GM10266 (cell line): Measurements from ENCODE around the gene LRGUK.

Experiments
- DNase-seq: peaks from one replicate; pipeline ENCODE4 v3.0.0; 2012; ENCODE audit errors: extremely low spot score
- TF ChIP-seq, protein P1 (sequence below): IDR thresholded peaks from 2 replicates; pipeline ENCODE4 v1.5.1; 2012; ENCODE audit warnings: mild to moderate bottlenecking, low read depth; ENCODE audit not compliant: control insufficient read depth, insufficient read depth; ENCODE audit errors: missing control alignments

LRGUK gene

DNA sequence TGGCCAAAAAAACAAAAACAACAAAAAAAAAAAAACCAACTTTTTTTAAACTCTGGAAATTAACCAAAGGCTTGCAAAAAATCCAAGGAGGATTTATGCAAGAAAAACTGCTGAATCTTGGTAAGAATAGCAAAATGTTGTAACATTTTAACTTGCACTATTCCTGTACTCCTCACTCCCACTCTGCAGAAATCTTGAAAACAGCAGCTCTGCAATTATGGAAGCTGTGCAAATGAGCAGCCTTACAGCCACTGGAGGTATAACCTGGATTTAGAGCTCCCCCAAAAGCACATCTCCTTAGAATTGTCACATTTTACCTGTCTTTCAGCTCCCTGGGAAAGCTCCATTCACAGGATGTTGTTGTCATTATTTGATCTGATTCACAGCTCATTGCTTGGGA, 41.8 kb upstream of the LRGUK start:
- TF ChIP-seq, protein P1, sequence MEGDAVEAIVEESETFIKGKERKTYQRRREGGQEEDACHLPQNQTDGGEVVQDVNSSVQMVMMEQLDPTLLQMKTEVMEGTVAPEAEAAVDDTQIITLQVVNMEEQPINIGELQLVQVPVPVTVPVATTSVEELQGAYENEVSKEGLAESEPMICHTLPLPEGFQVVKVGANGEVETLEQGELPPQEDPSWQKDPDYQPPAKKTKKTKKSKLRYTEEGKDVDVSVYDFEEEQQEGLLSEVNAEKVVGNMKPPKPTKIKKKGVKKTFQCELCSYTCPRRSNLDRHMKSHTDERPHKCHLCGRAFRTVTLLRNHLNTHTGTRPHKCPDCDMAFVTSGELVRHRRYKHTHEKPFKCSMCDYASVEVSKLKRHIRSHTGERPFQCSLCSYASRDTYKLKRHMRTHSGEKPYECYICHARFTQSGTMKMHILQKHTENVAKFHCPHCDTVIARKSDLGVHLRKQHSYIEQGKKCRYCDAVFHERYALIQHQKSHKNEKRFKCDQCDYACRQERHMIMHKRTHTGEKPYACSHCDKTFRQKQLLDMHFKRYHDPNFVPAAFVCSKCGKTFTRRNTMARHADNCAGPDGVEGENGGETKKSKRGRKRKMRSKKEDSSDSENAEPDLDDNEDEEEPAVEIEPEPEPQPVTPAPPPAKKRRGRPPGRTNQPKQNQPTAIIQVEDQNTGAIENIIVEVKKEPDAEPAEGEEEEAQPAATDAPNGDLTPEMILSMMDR: no peak
- no peak for DNase-seq

DNA sequence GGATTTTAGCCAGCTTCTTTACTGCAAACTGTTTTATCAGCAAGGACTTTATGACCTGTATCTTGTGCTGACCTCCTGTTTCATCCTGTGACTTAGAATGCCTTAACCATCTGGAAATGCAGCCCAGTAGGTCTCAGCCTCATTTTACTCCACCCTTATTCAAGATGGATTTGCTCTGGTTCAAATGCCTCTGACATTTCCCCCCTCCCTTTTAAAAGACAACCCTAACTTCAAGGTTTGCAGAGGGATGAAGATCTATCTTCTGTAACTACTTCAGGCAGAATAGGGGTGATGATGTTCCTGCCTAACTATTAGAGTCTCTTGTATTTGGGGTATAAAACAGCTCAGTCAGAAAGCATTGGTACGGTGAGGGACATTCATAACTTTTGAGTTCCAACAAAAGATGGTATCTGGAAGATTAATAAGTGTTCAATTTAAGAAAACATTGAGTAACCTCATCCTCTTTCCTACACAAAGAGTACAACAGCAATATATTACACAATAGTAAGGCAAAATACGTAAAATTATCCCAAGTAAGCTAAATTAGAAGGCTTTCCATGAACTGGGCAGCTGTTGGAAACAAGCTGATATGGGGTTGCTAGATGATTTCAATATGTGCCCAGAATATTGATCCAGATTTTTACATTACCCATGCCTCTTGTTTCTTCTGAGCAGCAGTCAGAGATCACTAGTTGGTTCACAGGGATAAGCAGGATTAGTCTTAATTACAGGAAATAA, 40.0 kb upstream of the LRGUK start:
- DNase-seq: no peak

DNA sequence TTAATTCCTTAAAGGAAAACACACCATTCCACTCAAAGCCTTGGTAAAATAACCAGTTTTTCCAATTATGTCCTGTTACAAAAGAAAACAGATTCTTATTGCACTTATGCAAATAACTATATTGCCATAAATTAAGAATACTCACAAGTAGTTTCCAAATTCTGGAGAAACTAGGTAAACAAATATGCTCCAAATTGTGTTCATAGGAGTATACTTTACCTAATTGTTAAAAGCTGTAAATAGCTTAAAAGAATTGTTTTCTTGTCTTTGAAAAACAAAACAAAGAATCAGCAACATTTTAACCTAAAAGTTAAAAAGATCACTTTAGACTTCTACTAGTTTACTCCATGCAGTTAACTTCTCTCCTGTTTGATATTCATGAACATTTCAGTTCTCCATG, 38.9 kb upstream of the LRGUK start:
- no peak for DNase-seq
- TF ChIP-seq, protein P1: no peak

More for the DNA sequence above, 40.0 kb upstream of the LRGUK start:
- TF ChIP-seq, protein P1: no peak

DNA sequence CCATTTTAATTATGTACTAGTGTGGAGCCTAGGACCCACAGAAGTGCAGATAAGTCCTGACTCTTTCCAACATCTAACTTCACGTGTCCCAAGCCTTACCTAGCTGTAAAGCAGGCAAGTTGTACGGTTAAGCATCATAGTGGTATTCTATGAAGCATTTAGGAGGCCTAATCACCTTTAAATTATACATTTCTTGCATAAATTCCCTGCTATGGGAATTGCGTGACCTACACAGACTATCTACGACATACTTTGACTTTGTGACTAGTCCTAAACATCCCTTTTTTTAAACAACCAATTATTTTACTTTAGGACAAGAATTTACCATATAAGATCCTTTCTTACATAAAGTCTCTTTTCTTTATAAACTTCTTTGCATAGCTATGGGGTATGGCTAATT, 37.7 kb upstream of the LRGUK start:
- TF ChIP-seq, protein P1: no peak
- DNase-seq: no peak

DNA sequence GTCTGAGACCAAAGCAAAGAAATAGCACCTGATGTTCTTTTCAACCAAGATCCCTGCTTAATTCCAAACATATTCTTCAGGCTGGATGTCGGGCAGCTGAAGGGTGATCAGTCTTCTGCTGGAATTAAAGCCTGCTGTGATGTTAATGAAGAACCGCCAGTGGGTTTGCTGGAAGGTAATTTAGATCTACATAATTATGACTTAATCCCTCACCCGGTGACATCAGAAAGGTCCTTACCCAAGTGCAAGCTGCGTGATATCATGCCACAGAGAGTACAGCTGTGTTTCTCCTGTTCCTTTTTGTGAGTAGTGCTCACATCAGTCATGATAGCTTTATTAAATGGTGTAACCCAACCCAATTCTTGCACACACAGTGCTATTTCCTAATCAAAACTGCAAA, 29.1 kb upstream of the LRGUK start:
- no peak for DNase-seq
- TF ChIP-seq, protein P1: no peak

DNA sequence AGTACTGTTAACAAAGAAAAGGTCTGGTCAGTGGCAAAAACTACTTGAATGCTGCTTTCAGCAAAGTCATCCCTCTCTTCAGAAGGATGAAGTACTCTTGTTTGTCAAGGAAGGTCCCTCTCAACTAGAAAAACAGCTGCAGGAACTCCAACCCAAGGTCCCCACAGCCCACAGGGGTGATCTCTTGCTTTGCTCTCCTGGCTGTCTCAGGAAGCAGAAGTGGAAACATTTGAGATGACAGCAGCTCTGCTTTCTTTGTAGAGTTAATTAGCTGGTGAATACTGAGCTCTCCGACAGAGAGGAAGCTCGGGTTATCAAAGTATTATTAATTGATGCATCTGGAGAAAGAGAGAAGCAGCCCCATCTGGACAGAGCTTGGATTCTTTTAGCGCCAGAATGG, 25.4 kb upstream of the LRGUK start:
- TF ChIP-seq, protein P1: no peak

DNA sequence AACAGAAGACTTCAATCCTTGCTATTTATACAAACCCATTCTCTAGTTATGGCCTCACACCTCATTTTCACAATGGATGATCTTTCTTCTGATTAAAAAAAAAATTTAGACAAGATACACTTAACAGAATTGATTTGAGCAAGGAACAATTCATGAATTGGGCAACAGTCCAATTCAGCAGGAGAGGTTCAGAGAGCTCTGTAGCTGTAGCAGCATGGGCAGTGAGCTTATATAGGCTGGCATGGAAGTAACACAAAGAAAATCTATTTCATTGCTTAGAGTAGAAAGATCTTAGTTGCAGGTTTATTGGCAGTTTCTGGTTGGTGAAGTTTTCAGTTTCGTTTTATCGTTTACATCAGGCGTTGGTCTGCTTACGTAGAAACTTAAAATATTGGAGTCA, 23.0 kb upstream of the LRGUK start:
- TF ChIP-seq, protein P1: no peak
- no peak for DNase-seq

More for the DNA sequence above, 25.4 kb upstream of the LRGUK start:
- no peak for DNase-seq
